Hematopoietic multipotent progenitor cell treated with erythropoietin and hydrocortisone succinate and interleukin-3 and kit ligand, for 17 days (in vitro differentiated cells): ENCODE data around the gene AK5.

Experiments
- DNase-seq: peaks from one replicate; pipeline ENCODE4 v3.0.0-alpha.2; 2015; ENCODE audit warnings: low spot score

The AK5 gene

GRCh38 chr1:77446841-77447555 lies 165.2 kb downstream of the AK5 start:
- DNase-seq, result no peak

- no peak for DNase-seq
Measured at GRCh38 chr1:77447669-77448068, 165.8 kb downstream of the AK5 start.

GRCh38 chr1:77459881-77460280 lies 178.1 kb downstream of the AK5 start:
- DNase-seq, result no peak

- DNase-seq, result no peak
Measured at GRCh38 chr1:77461691-77462090, 179.9 kb downstream of the AK5 start.

GRCh38 chr1:77463216-77463615 lies 181.4 kb downstream of the AK5 start:
- DNase-seq, result no peak

- DNase-seq, result no peak
Measured at GRCh38 chr1:77465139-77465538, 183.3 kb downstream of the AK5 start.

- DNase-seq, result no peak
Measured at GRCh38 chr1:77465922-77466321, 184.1 kb downstream of the AK5 start.

GRCh38 chr1:77467021-77467595 lies 185.3 kb downstream of the AK5 start:
- DNase-seq, result no peak

GRCh38 chr1:77467741-77468140 lies 185.9 kb downstream of the AK5 start:
- DNase-seq, result no peak

GRCh38 chr1:77468257-77468948 lies 186.6 kb downstream of the AK5 start:
- no peak for DNase-seq

- DNase-seq, result no peak
Measured at GRCh38 chr1:77468949-77469710, 187.3 kb downstream of the AK5 start.

GRCh38 chr1:77471691-77472090 lies 189.9 kb downstream of the AK5 start:
- DNase-seq, result no peak

- DNase-seq, result no peak
Measured at GRCh38 chr1:77473690-77474089, 191.9 kb downstream of the AK5 start.

GRCh38 chr1:77475641-77476040 lies 193.8 kb downstream of the AK5 start:
- DNase-seq, result no peak

- no peak for DNase-seq
Measured at GRCh38 chr1:77476475-77476874, 194.7 kb downstream of the AK5 start.

GRCh38 chr1:77484334-77484733 lies 202.5 kb downstream of the AK5 start:
- DNase-seq, result no peak

- DNase-seq, result no peak
Measured at GRCh38 chr1:77484926-77485325, 203.1 kb downstream of the AK5 start.

- DNase-seq, result no peak
Measured at GRCh38 chr1:77487631-77488030, 205.8 kb downstream of the AK5 start.

- no peak for DNase-seq
Measured at GRCh38 chr1:77489910-77490309, 208.1 kb downstream of the AK5 start.

- DNase-seq, result no peak
Measured at GRCh38 chr1:77494026-77494425, 212.2 kb downstream of the AK5 start.

GRCh38 chr1:77498918-77499317 lies 217.1 kb downstream of the AK5 start:
- DNase-seq, result no peak

GRCh38 chr1:77499466-77499865 lies 217.6 kb downstream of the AK5 start:
- DNase-seq, result no peak

- DNase-seq, result no peak
Measured at GRCh38 chr1:77504986-77505385, 223.2 kb downstream of the AK5 start.
